Transverse colon (tissue), 4 donors: ENCODE results near the gene KLRK1. TPM values are rescaled to one million over a fixed set of nuclear protein-coding genes. Genes with fewer than 3 reads are reported as not detected.
"Not testable (repeated sequence)": the region's sequence is repeated elsewhere in the genome, so short reads cannot be mapped to it uniquely, and the experiment has no call there.

ENCODE experiments used
- DNase-seq: peaks from one replicate; pipeline ENCODE4 v3.0.0-alpha.2; 2019
- H3K27ac ChIP-seq, 4 donors: fragments of 200-600 bp; sonication (generic); 2 replicates each; pipeline ENCODE4 v1.5.1; 2016 to 2018; ENCODE audit warnings: inconsistent platforms in 4 of 4
- H3K27me3 ChIP-seq: fragments of 200-600 bp; sonication (generic); 2 replicates; pipeline ENCODE4 v1.5.1; 2017; ENCODE audit warnings: inconsistent platforms
- H3K36me3 ChIP-seq, 4 donors: fragments of 200-600 bp; sonication (generic); 2 replicates each; pipeline ENCODE4 v1.5.1; 2017 to 2019; ENCODE audit warnings: inconsistent platforms in 4 of 4
- H3K4me1 ChIP-seq, 4 donors: fragments of 200-600 bp; sonication (generic); 2 replicates each; pipeline ENCODE4 v1.5.1; 2017 to 2020; ENCODE audit warnings: inconsistent platforms in 4 of 4
- H3K4me3 ChIP-seq, 4 donors: fragments of 200-600 bp; sonication (generic); 1 replicate in 1 of 4; 2 replicates in 3 of 4; pipeline versions ENCODE4 v1.5.1 to v1.6.1; 2017 to 2019; ENCODE audit warnings: inconsistent platforms in 4 of 4
- H3K9me3 ChIP-seq, 2 donors: fragments of 200-600 bp; sonication (generic); 2 replicates each; pipeline ENCODE4 v1.5.1; 2017 to 2019; ENCODE audit warnings: inconsistent platforms in 2 of 2
- CTCF ChIP-seq, 5 experiments: fragments of 200-600 bp in 3 of 5; fragments of 450-650 bp in 2 of 5; sonication (generic) in 3 of 5; IDR thresholded peaks; 1 replicate in 2 of 5; 2 replicates in 3 of 5; pipeline ENCODE4 v1.5.1; 2016 to 2017; ENCODE audit warnings: antibody characterized with exemption in 5 of 5, inconsistent platforms in 3 of 5, mild to moderate bottlenecking in 2 of 5, moderate library complexity in 1 of 5
- POLR2A ChIP-seq: fragments of 450-650 bp; IDR thresholded peaks from one replicate; pipeline ENCODE4 v1.6.1; 2016; ENCODE audit warnings: antibody characterized with exemption, mild to moderate bottlenecking, moderate library complexity
- WGBS, 2 donors: methylation state at CpG; one replicate each; pipeline ENCODE4 v1.1.5; 2018; ENCODE audit warnings: low coverage in 1 of 2; 5-methylcytosine and 5-hydroxymethylcytosine counted together
- in situ Hi-C, 4 donors: fragments of 200-750 bp; cut with MboI; loops; one replicate each; pipeline versions ENCODE4 v1.15.0 to v1.15.1; 2017; ENCODE audit warnings: low sequenced_read_pairs in 3 of 4, low pct_ligation_motif_present in 1 of 4, low pct_unique_long_range_greater_than_20kb in 1 of 4
- intact Hi-C: fragments of 100-400 bp; cut with DNase I; formaldehyde crosslinking; loops from one replicate; pipeline ENCODE4 v1.15.1; 2023; ENCODE audit warnings: low total_unique reads
- total RNA-seq, 4 donors: library from RNA; depleted of rRNA; stranded (reverse); fragments of >200 nt; gene quantifications; one replicate each; pipeline ENCODE4 v1.1.0, GENCODE V29; 2016

KLRK1 gene
- total RNA-seq, 4 donors from 2014 or later = 4.9 to 5.4 (median 5.0) TPM; not detected in 1

GRCh38 chr12:10331642-10332239 lies 58.1 kb downstream of the KLRK1 start:
- no peak overlapping the region for H3K4me3 ChIP-seq
- H3K27ac ChIP-seq = no peak overlapping the region
- in situ Hi-C loops (loop anchor here in 2 of 4 donors (25.0 kb wide), 2 partner anchors 206 to 231 kb away; no protein-coding TSS in a partner anchor), intact Hi-C loops (loop anchor here (2.0 kb wide), 1 partner anchor 231 kb away; no protein-coding TSS in a partner anchor)
- H3K27me3 ChIP-seq = no peaks in the 10 kb centered on the region
- H3K36me3 ChIP-seq = no peaks in the 10 kb centered on the region
- H3K9me3 ChIP-seq = peaks cover 0 to 4% of the 10 kb centered on the region in 2 donors
- DNase-seq = no peak
- whole genome bisulfite sequencing, 2 donors = 42 to 50% methylated on average over 2 of the region's 2 CpGs
- no peaks in the 10 kb centered on the region for H3K4me1 ChIP-seq
- peak; percentile 64 to 76 (median 68) for TF ChIP-seq CTCF (IDR thresholded peaks at IDR 0.05)
- TF ChIP-seq POLR2A = no peak

GRCh38 chr12:10328691-10329090 lies 61.1 kb downstream of the KLRK1 start:
- H3K4me1 ChIP-seq, intact Hi-C loops, DNase-seq, H3K4me3 ChIP-seq, H3K27me3 ChIP-seq, H3K9me3 ChIP-seq, H3K36me3 ChIP-seq, H3K27ac ChIP-seq: not testable (repeated sequence)
- 57 to 58% methylated on average over 2 of the region's 2 CpGs for WGBS, 2 donors
- in situ Hi-C loops = loop anchor here in 3 of 4 donors (10.0 to 25.0 kb wide), 3 partner anchors 209 to 234 kb away; no protein-coding TSS in a partner anchor

Other genes starting within 250 kb of the KLRK1 start
- under 1 TPM in 1 of 4 donors, not detected in 3; 0.96 TPM for gene OLR1, start 217.9 kb downstream of the KLRK1 start, total RNA-seq
- gene TMEM52B, start 211.0 kb downstream of the KLRK1 start, total RNA-seq = not detected
- 10 to 100 TPM; 33.6 to 65.3 (median 59.5) TPM for gene GABARAPL1, start 177.2 kb downstream of the KLRK1 start, total RNA-seq
- gene KLRD1, start 82.2 kb downstream of the KLRK1 start, total RNA-seq = 1 to 10 TPM in 3 of 4 donors, under 1 TPM in 1; 0.20 to 8.6 (median 2.6) TPM
- 1 to 10 TPM in 2 of 4 donors, not detected in 2; 1.4 to 2.2 TPM for gene KLRC4, start 19.7 kb upstream of the KLRK1 start, total RNA-seq
- not detected for gene KLRC3, start 30.6 kb upstream of the KLRK1 start, total RNA-seq
- 1 to 10 TPM in 2 of 4 donors, under 1 TPM in 1, not detected in 1; 0.80 to 6.8 (median 4.0) TPM for gene KLRC2, start 46.0 kb upstream of the KLRK1 start, total RNA-seq
- gene KLRC1, start 63.3 kb upstream of the KLRK1 start, total RNA-seq = 1 to 10 TPM in 2 of 4 donors, not detected in 2; 1.4 to 2.6 TPM
- gene EIF2S3B, start 115.8 kb upstream of the KLRK1 start, total RNA-seq = under 1 TPM in 1 of 4 donors, not detected in 3; 0.41 TPM
- gene MAGOHB, start 223.6 kb upstream of the KLRK1 start, total RNA-seq = 1 to 10 TPM in 2 of 4 donors, under 1 TPM in 1, not detected in 1; 0.75 to 9.7 (median 8.1) TPM